Heart right ventricle (tissue), 16 donors: ENCODE measurements around the gene DIP2A. TPM values are rescaled to one million over a fixed set of nuclear protein-coding genes. Genes with fewer than 3 reads are reported as not detected.

ENCODE experiments used
- ATAC-seq, 8 donors: fragments of 200-7000 bp; cut with Tn5 transposase; one replicate each; pipeline ENCODE4 v1.9.1; 2020; ENCODE audit warnings: mild to moderate bottlenecking in 8 of 8, moderate library complexity in 8 of 8, moderate number of reproducible peaks in 1 of 8
- DNase-seq, 2 donors: peaks; one replicate each; pipeline ENCODE4 v3.0.0-alpha.2; 2020
- H3K27ac ChIP-seq, 10 donors: fragments of 200-600 bp; sonication (generic) in 2 of 10; one replicate each; pipeline versions ENCODE4 v1.5.0 to v1.8.0; 2020 to 2022; ENCODE audit warnings: mild to moderate bottlenecking in 3 of 10
- H3K27me3 ChIP-seq, 7 donors: fragments of 200-600 bp; one replicate each; pipeline ENCODE4 v1.8.0; 2021 to 2022; ENCODE audit warnings: mild to moderate bottlenecking in 2 of 7
- H3K36me3 ChIP-seq, 9 donors: fragments of 200-600 bp; sonication (generic) in 1 of 9; one replicate each; pipeline versions ENCODE4 v1.5.0 to v1.8.0; 2020 to 2022; ENCODE audit warnings: mild to moderate bottlenecking in 2 of 9
- H3K4me1 ChIP-seq, 9 donors: fragments of 200-600 bp; sonication (generic) in 1 of 9; one replicate each; pipeline versions ENCODE4 v1.5.0 to v1.8.0; 2020 to 2022; ENCODE audit warnings: mild to moderate bottlenecking in 4 of 9
- H3K4me3 ChIP-seq, 10 donors: fragments of 200-600 bp; sonication (generic) in 2 of 10; one replicate each; pipeline versions ENCODE4 v1.5.0 to v1.8.0; 2020 to 2022; ENCODE audit warnings: mild to moderate bottlenecking in 7 of 10, moderate library complexity in 2 of 10
- H3K9me3 ChIP-seq, 11 donors: fragments of 200-600 bp in 10 of 11; sonication (generic) in 2 of 11; one replicate each; pipeline versions ENCODE4 v1.5.0 to v1.8.0; 2013 to 2022; ENCODE audit warnings: mild to moderate bottlenecking in 2 of 11, control low read depth in 1 of 11, moderate library complexity in 1 of 11
- WGBS, 2 donors: extraction: QIAGEN DNeasy Blood & Tissue Kit; methylation state at CpG; one replicate each; pipeline ENCODE4 v1.1.7; 2013; ENCODE audit warnings: inconsistent platforms in 1 of 2; 5-methylcytosine and 5-hydroxymethylcytosine counted together
- intact Hi-C, 10 donors: fragments of 100-400 bp; cut with DNase I; formaldehyde crosslinking; loops; one replicate each; pipeline versions ENCODE4 v1.11.1 to v1.14.2; 2022
- polyA plus RNA-seq, 2 donors: library from polyadenylated mRNA; stranded (reverse); fragments of 200-250 nt; gene quantifications; one replicate each; pipeline ENCODE4 v1.2.3, GENCODE V29; 2013
- total RNA-seq, 10 donors: library from RNA; stranded (reverse); fragmentation: NEBNext Ultra II Directional in 3 of 10; extraction: Animal tissue kit (Norgen Biotek cat#: 25700) in 3 of 10; gene quantifications; one replicate each; pipeline versions ENCODE4 v1.2.1 to v1.2.4, GENCODE V29; 2021 to 2023
- TF ChIP-seq, protein P1 (sequence below), 9 donors: fragments of 200-600 bp; sonication (generic) in 2 of 9; IDR thresholded peaks; one replicate each; pipeline versions ENCODE4 v1.5.0 to v1.8.0; 2021 to 2022; ENCODE audit warnings: antibody characterized with exemption in 9 of 9, mild to moderate bottlenecking in 5 of 9, moderate library complexity in 1 of 9
- donor health status: Arrhythmogenic right ventricular cardiomyopathy.
- donor health status: ischemic (EF 13 %, LVEDD 7.1; RV severe dilation, severe dysfunction).
- donor health status: healthy with polysubstance abuse.
- donor health status: DM: no; HTN: yes; CAD: no.
- donor health status: DM: no; HTN: no; CAD: no.
- donor health status: ischemic (EF 25% LVEDD 6.9; RV normal size, moderate dysfunction).
- donor health status: ischemic (EF 25% LVEDD 5.7; RV mildly dilated, moderate dysfunction).
- donor health status: healthy.
- donor health status: DM: yes; HTN: yes; CAD: no.
- donor health status: Ischemic cardiomyopathy.
- donor health status: ischemic (EF 35%, LVEDD 5.7; RV mildly dilated, moderate dysfunction).
- donor health status: nonischemic (EF 11% LVEDD 7.7; RV severe dilation, severe dysfunction).
- donor health status: DM: yes; HTN: yes; CAD: no.
- donor health status: PGD.
- donor health status: ischemic (EF 29% LVEDD 5.4; RV normal size, mild dysfunction).
- donor health status: nonischemic (EF 23%, LVEDD 6.1; RV moderate dilation, normal function).

The DIP2A gene
- total and polyA plus RNA-seq, 12 donors = 9.4 to 45.2 (median 22.9) TPM

DNA sequence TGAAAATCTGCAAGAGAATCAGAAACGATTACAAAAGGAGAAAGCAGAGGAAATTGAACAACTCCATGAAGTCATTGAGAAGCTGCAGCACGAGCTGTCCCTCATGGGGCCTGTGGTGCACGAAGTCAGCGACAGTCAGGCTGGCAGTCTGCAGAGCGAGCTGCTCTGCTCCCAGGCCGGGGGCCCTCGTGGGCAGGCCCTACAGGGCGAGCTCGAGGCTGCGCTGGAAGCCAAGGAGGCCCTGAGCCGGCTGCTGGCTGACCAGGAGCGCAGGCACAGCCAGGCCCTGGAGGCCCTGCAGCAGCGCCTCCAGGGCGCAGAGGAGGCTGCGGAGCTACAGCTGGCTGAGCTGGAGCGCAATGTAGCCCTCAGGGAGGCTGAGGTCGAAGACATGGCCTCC, 47.5 kb upstream of the DIP2A start:
- Histone ChIP-seq H3K9me3 (no peaks in the 10 kb centered on the region), H3K4me3 (no peak overlapping the region), H3K27ac (no peak overlapping the region), H3K4me1 (no peaks in the 10 kb centered on the region), H3K36me3 (peaks cover 0 to 81% (median 19%) of the 10 kb centered on the region in 9 donors), H3K27me3 (no peaks in the 10 kb centered on the region)
- ATAC-seq (peak in 1 of 8 donors; percentile 40), DNase-seq (no peak)
- intact Hi-C loops = no loop called here
- WGBS, 2 donors = 93 to 94% methylated on average over 17 of the region's 17 CpGs
- TF ChIP-seq, protein P1, sequence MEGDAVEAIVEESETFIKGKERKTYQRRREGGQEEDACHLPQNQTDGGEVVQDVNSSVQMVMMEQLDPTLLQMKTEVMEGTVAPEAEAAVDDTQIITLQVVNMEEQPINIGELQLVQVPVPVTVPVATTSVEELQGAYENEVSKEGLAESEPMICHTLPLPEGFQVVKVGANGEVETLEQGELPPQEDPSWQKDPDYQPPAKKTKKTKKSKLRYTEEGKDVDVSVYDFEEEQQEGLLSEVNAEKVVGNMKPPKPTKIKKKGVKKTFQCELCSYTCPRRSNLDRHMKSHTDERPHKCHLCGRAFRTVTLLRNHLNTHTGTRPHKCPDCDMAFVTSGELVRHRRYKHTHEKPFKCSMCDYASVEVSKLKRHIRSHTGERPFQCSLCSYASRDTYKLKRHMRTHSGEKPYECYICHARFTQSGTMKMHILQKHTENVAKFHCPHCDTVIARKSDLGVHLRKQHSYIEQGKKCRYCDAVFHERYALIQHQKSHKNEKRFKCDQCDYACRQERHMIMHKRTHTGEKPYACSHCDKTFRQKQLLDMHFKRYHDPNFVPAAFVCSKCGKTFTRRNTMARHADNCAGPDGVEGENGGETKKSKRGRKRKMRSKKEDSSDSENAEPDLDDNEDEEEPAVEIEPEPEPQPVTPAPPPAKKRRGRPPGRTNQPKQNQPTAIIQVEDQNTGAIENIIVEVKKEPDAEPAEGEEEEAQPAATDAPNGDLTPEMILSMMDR (IDR thresholded peaks at IDR 0.05) = no peak

DNA sequence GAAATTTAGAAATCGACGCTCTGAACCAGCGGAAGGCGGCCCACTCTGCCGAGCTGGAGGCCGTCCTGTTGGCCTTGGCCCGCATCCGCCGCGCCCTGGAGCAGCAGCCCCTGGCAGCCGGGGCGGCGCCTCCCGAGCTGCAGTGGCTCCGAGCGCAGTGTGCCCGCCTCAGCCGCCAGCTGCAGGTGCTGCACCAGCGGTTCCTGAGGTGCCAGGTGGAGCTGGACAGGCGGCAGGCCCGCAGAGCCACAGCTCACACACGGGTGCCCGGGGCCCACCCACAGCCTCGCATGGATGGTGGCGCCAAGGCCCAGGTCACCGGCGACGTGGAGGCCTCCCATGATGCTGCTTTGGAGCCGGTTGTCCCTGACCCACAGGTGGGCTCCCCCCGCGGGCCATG, 47.0 kb upstream of the DIP2A start:
- DNase-seq (no peak), ATAC-seq (no peak)

DNA sequence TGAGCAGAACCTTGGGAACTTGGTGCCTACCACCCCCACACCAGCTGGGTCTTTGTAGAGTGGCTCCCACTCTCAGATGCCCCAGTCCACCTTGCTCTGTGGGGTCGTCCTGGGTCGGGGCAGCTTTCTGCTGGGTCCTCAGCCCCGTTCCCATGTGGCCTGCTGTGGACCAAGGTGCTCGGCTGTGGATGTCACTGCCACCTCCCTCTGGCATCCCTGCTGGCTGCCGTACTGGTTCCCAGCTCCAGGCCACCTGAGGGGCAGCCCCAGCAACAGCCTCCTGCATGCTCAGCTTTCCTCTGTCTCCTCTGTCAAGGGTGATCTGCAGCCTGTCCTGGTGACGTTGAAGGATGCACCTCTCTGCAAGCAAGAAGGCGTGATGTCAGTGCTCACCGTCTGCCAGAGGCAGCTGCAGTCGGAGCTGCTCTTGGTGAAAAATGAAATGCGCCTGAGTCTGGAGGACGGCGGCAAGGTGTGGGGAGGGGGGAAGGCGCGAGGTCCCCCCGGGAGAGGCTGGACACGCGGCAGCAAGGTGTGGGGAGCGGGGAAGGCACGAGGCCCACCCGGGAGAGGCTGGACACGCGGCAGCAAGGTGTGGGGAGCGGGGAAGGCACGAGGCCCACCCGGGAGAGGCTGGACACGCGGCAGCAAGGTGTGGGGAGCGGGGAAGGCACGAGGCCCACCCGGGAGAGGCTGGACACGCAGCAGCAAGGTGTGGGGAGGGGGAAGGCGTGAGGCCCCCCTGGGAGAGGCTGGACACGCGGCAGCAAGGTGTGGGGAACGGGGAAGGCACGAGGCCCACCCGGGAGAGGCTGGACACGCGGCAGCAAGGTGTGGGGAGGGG, 45.9 kb upstream of the DIP2A start:
- H3K4me1 ChIP-seq = no peaks in the 10 kb centered on the region
- 89% methylated on average over 25 to 34 of the region's 39 CpGs for WGBS, 2 donors
- intact Hi-C loops = no loop called here
- peaks cover 0 to 83% (median 32%) of the 10 kb centered on the region in 9 donors for H3K36me3 ChIP-seq
- H3K9me3 ChIP-seq = no peaks in the 10 kb centered on the region
- TF ChIP-seq, protein P1 (IDR thresholded peaks at IDR 0.05) = no peak
- H3K27me3 ChIP-seq = no peaks in the 10 kb centered on the region
- no peak for ATAC-seq
- no peak overlapping the region for H3K4me3 ChIP-seq
- H3K27ac ChIP-seq = no peak overlapping the region
- DNase-seq = no peak

More for the DNA sequence above, 47.0 kb upstream of the DIP2A start:
- no peaks in the 10 kb centered on the region for H3K27me3 ChIP-seq
- WGBS, 2 donors = 92 to 93% methylated on average over 30 to 31 of the region's 31 CpGs
- no peak overlapping the region for H3K4me3 ChIP-seq
- peaks cover 0 to 81% (median 22%) of the 10 kb centered on the region in 9 donors for H3K36me3 ChIP-seq
- TF ChIP-seq, protein P1 (IDR thresholded peaks at IDR 0.05) = no peak
- H3K27ac ChIP-seq = no peak overlapping the region
- intact Hi-C loops = no loop called here
- H3K9me3 ChIP-seq = no peaks in the 10 kb centered on the region
- H3K4me1 ChIP-seq = no peaks in the 10 kb centered on the region

DNA sequence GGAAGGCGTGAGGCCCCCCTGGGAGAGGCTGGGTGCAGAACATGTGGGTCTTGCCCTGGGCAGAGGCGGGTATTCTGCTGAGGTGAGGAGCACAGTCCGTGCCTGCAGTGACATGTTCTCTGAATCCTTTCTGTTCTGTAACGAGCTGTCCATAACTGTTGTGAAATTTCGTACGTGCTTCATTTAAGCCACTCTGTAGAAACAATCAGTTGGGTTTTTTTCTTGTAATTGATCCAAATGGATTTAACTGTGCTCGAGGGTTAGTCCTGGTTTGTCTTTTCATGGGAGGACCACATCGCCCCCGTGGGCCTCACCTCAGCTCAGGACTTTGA, 45.4 kb upstream of the DIP2A start:
- Histone ChIP-seq H3K27ac (no peak overlapping the region), H3K4me1 (no peaks in the 10 kb centered on the region), H3K9me3 (no peaks in the 10 kb centered on the region), H3K27me3 (no peaks in the 10 kb centered on the region), H3K4me3 (no peak overlapping the region), H3K36me3 (peaks cover 0 to 83% (median 32%) of the 10 kb centered on the region in 9 donors)
- 88% methylated on average over 9 of the region's 9 CpGs for WGBS, 2 donors
- ATAC-seq = no peak
- intact Hi-C loops = no loop called here
- no peak for DNase-seq
- TF ChIP-seq, protein P1 (IDR thresholded peaks at IDR 0.05) = no peak
